ENCODE results near the gene ACE2.

Gene ACE2

DNA sequence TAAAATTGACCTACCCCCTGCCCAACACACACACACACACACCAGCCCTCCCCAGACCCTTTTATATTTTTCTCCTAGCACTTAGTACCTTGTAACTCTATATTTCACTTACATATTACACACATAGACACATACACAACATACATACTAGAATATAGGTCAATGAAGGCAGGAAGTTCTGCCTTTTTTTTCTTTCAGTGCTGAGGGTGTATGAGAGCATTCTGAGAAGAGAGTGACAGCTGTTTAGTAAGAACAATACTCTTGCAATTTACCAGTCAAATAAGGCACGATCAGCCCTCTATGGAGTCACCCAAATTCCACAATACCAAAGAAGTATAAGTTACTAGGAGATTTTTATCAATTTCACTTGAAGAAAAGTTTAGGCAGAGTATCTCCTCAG is 33.5 kb downstream of the ACE2 start:
- no peak for DNase-seq (ENCODE audit: low read depth)
- no peak overlapping the region for H3K4me3 ChIP-seq (ENCODE audit: control insufficient read depth, low read depth, low read length)
- TF ChIP-seq, protein P1, sequence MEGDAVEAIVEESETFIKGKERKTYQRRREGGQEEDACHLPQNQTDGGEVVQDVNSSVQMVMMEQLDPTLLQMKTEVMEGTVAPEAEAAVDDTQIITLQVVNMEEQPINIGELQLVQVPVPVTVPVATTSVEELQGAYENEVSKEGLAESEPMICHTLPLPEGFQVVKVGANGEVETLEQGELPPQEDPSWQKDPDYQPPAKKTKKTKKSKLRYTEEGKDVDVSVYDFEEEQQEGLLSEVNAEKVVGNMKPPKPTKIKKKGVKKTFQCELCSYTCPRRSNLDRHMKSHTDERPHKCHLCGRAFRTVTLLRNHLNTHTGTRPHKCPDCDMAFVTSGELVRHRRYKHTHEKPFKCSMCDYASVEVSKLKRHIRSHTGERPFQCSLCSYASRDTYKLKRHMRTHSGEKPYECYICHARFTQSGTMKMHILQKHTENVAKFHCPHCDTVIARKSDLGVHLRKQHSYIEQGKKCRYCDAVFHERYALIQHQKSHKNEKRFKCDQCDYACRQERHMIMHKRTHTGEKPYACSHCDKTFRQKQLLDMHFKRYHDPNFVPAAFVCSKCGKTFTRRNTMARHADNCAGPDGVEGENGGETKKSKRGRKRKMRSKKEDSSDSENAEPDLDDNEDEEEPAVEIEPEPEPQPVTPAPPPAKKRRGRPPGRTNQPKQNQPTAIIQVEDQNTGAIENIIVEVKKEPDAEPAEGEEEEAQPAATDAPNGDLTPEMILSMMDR (conservative IDR thresholded peaks at IDR 0.05; ENCODE audit: control insufficient read depth, insufficient read depth, low read depth, low read length): no peak

DNA sequence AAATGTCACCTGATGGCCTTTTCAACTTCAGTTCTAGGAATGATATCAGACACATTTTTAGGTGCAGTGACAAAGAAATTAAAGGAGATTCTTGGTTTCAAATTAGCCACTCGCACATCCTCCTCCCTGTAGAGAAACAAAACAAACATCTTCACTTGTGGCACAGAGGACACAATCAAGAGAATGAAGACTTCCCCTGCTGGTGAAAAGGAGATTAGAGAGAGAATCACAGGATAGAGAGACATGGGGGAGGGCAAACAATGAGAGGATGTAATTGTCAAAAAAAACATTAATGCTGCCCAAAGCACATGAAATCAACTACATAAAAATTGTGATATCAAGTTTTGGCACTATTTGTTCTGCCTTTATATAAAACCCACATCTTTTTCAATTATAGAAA is 34.5 kb downstream of the ACE2 start:
- TF ChIP-seq, protein P1 (conservative IDR thresholded peaks at IDR 0.05; ENCODE audit: control insufficient read depth, insufficient read depth, low read depth, low read length): peak; percentile 12
- H3K4me3 ChIP-seq (ENCODE audit: control insufficient read depth, low read depth, low read length): no peak overlapping the region
- no peak for DNase-seq (ENCODE audit: low read depth)

DNA sequence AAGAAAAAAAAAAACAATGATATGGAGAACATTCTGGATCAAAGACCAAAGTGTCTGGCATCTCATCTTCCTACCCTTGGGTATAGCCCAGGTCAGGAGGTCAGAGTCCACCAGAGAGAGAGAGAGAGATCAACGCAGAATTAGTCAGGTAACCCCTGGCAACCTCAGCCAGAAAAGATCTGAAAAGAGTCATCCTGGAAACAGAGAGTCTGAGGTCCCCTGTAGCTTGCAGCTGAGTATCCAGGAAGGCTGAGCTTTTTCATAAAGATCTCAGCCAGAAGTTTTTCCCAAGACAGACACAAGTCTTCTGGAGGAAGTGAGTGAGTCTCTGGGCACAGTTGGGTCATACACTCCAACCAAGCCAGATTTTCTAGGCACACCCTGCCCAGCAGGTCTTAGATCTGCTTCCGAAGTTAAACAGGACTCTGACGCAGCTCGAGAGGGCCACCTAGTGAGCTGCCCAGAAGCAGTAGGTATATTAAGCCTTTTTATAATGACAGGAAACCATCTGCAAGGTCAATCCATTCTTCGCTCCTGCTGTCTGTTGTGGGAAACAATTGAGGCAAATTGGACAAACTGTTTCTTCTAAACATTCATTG is 35.7 kb downstream of the ACE2 start:
- TF ChIP-seq, protein P1 (conservative IDR thresholded peaks at IDR 0.05; ENCODE audit: control insufficient read depth, insufficient read depth, low read depth, low read length): peak; percentile 58
- DNase-seq (ENCODE audit: low read depth): peak; percentile 71
- no peak overlapping the region for H3K4me3 ChIP-seq (ENCODE audit: control insufficient read depth, low read depth, low read length)

DNA sequence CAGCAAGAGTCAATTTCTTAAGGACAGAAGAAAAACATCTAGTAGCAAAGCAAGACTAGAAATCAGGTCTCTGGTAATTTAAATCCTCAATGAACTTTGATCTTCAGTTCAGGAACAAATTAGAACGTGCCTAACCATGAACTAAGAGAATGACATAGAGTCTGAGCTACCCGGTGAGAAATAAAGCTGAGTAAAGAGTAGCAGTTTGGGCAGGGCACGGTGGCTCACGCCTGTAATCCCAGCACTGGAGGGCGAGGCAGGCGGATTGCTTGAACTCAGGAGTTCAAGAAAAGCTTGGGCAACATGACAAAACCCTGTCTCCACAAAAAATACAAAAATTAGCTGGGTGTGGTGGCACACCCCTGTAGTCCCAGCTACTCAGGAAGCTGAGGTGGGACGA is 37.7 kb downstream of the ACE2 start:
- TF ChIP-seq, protein P1 (conservative IDR thresholded peaks at IDR 0.05; ENCODE audit: control insufficient read depth, insufficient read depth, low read depth, low read length): no peak
- H3K4me3 ChIP-seq (ENCODE audit: control insufficient read depth, low read depth, low read length): no peak overlapping the region
- DNase-seq (ENCODE audit: low read depth): no peak

DNA sequence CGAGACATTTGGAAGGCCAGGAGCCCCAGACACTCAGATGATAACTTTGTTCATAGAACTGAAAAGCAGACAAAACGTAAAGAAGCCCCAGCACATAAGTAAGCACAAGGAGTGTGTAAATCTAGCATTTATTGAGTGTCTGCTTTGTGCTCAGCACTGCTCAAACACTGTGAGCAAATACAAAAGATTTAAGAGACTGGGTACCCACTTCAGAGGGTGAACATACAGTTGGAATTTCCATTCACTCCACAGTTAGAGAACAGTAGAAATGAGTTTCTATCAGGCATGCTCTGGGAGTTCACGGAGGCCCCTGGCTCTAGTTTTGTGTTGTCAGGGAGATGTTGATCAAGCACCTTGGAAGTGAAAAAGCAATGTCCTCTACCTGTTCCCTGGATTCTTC is 39.8 kb downstream of the ACE2 start:
- no peak overlapping the region for H3K4me3 ChIP-seq (ENCODE audit: control insufficient read depth, low read depth, low read length)
- TF ChIP-seq, protein P1 (conservative IDR thresholded peaks at IDR 0.05; ENCODE audit: control insufficient read depth, insufficient read depth, low read depth, low read length): no peak
- DNase-seq (ENCODE audit: low read depth): no peak

DNA sequence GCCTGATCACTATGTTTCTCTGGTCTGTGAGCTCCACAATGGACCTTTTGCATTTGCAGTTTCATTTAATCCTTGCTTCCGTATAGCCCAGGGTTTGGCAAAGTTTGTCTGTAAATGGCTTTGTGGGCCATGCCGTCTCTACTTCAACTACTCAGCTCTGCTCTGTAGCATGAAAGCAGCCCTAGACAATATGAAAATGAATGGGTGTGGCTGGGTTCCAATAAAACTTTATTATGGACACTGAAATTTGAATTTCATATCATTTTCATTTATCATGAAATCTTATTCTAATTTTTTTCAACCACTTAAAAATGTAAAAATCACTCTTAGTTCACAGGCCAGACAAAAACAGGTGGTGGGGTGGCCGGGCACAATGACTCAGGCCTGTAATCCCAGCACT is 41.5 kb downstream of the ACE2 start:
- no peak for DNase-seq (ENCODE audit: low read depth)
- H3K4me3 ChIP-seq (ENCODE audit: control insufficient read depth, low read depth, low read length): no peak overlapping the region
- TF ChIP-seq, protein P1 (conservative IDR thresholded peaks at IDR 0.05; ENCODE audit: control insufficient read depth, insufficient read depth, low read depth, low read length): no peak
